Keratinocyte (primary cell): ENCODE measurements around the gene STAC3.

ENCODE experiments used
- EZH2 ChIP-seq: IDR thresholded peaks from one replicate; pipeline ENCODE4 v1.6.1; 2012; ENCODE audit warnings: inconsistent platforms, mild to moderate bottlenecking, low read length, moderate library complexity
- TF ChIP-seq, protein P1 (sequence below), 3 experiments: IDR thresholded peaks in 1 of 3; conservative IDR thresholded peaks in 1 of 3; optimal IDR thresholded peaks in 1 of 3; 2 replicates in 2 of 3; 3 replicates in 1 of 3; pipeline versions ENCODE3 to v1.5.1; 2011; ENCODE audit warnings: low read length in 3 of 3, mild to moderate bottlenecking in 3 of 3, moderate library complexity in 2 of 3, control low read depth in 1 of 3, inconsistent platforms in 1 of 3; ENCODE audit not compliant: insufficient read depth in 2 of 3; ENCODE audit errors: extremely low read depth in 1 of 3

DNA sequence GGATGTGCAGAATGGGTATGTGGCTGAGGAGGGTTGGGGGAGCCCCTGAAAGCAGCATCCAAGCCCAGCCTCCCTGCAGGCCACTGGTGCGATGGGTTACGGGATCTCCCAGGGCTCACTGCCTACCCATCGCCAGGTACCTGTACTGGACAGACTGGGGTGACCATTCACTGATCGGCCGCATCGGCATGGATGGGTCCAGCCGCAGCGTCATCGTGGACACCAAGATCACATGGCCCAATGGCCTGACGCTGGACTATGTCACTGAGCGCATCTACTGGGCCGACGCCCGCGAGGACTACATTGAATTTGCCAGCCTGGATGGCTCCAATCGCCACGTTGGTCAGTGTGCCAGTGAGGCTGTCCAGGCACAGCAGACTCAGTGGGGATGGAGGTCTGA lies 52.7 kb downstream of the STAC3 start:
- TF ChIP-seq, protein P1, sequence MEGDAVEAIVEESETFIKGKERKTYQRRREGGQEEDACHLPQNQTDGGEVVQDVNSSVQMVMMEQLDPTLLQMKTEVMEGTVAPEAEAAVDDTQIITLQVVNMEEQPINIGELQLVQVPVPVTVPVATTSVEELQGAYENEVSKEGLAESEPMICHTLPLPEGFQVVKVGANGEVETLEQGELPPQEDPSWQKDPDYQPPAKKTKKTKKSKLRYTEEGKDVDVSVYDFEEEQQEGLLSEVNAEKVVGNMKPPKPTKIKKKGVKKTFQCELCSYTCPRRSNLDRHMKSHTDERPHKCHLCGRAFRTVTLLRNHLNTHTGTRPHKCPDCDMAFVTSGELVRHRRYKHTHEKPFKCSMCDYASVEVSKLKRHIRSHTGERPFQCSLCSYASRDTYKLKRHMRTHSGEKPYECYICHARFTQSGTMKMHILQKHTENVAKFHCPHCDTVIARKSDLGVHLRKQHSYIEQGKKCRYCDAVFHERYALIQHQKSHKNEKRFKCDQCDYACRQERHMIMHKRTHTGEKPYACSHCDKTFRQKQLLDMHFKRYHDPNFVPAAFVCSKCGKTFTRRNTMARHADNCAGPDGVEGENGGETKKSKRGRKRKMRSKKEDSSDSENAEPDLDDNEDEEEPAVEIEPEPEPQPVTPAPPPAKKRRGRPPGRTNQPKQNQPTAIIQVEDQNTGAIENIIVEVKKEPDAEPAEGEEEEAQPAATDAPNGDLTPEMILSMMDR (optimal IDR thresholded peaks at IDR 0.05 in 1 of 3, IDR thresholded peaks at IDR 0.05 in 1 of 3, conservative IDR thresholded peaks at IDR 0.05 in 1 of 3; ENCODE audit: extremely low read depth in 1 of 3, insufficient read depth in 2 of 3, low read length in 3 of 3): no peak
- no peak for TF ChIP-seq EZH2
